ENCODE measurements around the gene IFNA16. TPM values are rescaled to one million over a fixed set of nuclear protein-coding genes. Genes with fewer than 3 reads are reported as not detected.
"Not testable (repeated sequence)": the region's sequence is repeated elsewhere in the genome, so short reads cannot be mapped to it uniquely, and the experiment has no call there.

The IFNA16 gene
- not detected for polyA plus RNA-seq

DNA sequence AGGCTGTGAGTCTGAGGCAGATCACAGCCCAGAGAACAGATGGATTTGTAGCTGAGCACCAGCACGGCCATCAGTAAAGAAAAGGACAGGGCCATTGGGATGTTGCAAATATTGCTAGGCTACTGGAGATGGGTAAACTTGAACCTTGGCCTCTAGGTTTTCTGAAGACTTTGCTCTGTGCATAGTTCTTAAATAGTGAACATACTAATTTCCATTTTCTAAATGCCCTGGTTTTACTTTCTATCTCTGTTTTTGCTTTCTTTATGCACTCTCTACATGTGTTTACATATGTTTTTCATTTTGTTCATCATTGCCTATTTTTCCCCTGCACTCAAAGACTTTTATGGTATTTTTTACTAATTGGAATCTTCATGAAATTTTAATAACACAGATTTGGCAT is at the start of gene IFNA16:
Gene IFNA16, minus strand, starts transcription at position 101 of the 400 bp plus-strand sequence. Its CDS starts 6 bp downstream, at position 95.
- not testable (repeated sequence) for H3K4me3 Mint-ChIP-seq, H3K9me3 Mint-ChIP-seq, H3K27ac Mint-ChIP-seq, H3K4me1 Mint-ChIP-seq, H3K36me3 Mint-ChIP-seq
- H3K27me3 Mint-ChIP-seq: peaks cover 14% of the 10 kb centered on the region

- no peak overlapping the region for H3K4me3 Mint-ChIP-seq
- H3K4me1 Mint-ChIP-seq: peaks cover 8 to 11% (median 11%) of the 10 kb centered on the region in 3 donors
- no peak overlapping the region for H3K27ac Mint-ChIP-seq
- H3K27me3 Mint-ChIP-seq: peaks cover 4% of the 10 kb centered on the region
- H3K9me3 Mint-ChIP-seq: peaks cover 0 to 2% (median 1%) of the 10 kb centered on the region in 3 donors
- H3K36me3 Mint-ChIP-seq: no peaks in the 10 kb centered on the region
Observed at GRCh38 chr9:21265421-21266189, 48.5 kb upstream of the IFNA16 start.

DNA sequence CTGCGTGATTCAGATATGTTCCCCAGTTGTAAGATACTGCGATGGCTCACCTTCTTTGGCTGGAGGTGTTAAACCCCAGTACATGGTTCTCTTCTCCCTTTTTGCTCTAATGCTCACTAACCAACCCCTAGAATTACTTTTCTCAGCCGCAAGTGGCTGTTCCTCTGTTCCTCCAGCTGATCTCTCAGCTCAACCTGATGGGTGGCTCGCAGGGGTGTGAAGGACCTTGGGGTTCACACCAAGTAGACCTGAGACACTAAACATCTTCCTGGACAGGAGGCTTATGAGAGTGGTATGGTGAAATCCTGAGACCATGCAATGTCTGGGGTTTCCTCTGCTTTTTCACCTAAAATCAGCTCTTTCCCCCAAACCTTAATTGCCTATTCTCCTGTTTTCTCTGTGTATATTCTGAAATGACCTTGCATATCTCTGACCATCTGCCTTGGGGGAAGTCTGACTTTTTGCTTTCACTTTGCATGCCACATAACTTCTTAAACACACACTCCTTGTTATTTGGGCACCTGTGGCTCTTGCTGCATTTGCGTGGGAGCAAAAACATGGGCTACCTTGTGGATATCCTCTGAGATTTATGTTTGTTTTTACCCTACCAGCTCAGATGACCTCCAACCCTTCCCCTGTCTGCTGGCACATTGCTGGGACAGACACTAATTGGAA is 38.6 kb upstream of the IFNA16 start:
- Mint-ChIP-seq H3K4me1 (peaks cover 0 to 4% (median 0%) of the 10 kb centered on the region in 3 donors), H3K27ac (no peak overlapping the region)

DNA sequence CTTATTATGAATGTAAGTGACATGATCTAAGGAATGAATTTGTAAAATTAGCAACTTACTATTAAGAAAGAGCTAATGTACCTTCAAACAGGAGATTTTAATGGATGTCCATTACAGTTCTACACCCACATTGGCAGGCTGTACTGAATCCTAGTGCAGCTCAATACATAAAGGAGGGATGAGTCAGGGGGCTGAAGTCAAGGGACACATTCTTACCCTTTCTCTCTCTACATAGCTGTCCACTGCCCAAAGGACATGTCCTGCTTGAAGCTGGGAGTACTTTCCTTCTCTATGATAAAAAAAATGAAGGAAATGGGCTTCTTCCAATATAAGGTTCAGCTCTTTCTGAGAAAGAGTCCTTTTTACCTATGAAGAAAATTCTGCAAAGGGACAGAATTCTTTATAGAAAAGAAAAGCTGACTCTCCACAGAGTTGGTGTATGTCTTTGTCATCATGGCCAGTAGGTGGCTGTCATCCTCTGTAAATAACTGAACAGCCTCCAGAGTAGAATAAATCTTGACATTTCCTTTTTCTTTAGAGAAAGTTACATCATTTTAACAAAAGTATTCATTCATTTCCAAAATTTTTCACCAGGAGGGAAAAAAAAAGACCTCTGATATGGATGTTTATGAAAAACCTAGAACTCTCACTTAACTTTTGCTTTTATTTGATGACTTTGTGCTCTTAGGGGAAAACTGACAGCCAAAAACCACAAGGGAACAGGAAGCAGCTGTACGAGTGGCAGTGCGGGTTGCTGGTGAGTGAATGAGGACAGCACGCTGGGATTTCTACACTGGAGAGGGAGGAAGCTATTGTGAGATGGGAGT is 35.8 kb upstream of the IFNA16 start:
- H3K4me3 Mint-ChIP-seq: no peak overlapping the region
- no peaks in the 10 kb centered on the region for H3K9me3 Mint-ChIP-seq
- no peaks in the 10 kb centered on the region for H3K36me3 Mint-ChIP-seq
- H3K4me1 Mint-ChIP-seq: peaks cover 0 to 4% (median 0%) of the 10 kb centered on the region in 3 donors
- H3K27ac Mint-ChIP-seq: no peak overlapping the region
- H3K27me3 Mint-ChIP-seq: peaks cover 19% of the 10 kb centered on the region

More for the DNA sequence above, 38.6 kb upstream of the IFNA16 start:
- H3K9me3 Mint-ChIP-seq: no peaks in the 10 kb centered on the region
- H3K27me3 Mint-ChIP-seq: peaks cover 14% of the 10 kb centered on the region
- no peak overlapping the region for H3K4me3 Mint-ChIP-seq
- H3K36me3 Mint-ChIP-seq: no peaks in the 10 kb centered on the region

- no peak overlapping the region for H3K27ac Mint-ChIP-seq
- H3K9me3 Mint-ChIP-seq: no peaks in the 10 kb centered on the region
Observed at GRCh38 chr9:21251638-21252037, 34.5 kb upstream of the IFNA16 start.

DNA sequence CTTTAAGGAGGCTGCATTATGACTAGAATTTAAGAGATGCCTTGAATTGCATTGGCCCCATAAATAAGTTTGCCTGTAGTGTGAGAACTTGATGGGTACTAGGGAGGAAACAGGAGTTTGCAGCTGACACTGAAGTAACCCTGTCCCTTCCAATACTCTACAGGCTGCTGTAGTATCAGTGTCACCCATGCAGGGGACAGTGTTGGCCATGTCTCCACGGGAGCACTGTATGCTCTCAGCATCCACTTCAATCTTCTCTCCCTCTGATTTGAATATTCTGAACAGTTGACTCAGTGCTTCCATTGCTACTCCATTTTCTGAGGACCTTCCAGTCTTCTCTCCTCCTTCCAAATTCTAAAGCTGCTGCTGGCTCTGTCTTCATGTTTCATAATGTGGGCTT is 34.1 kb upstream of the IFNA16 start:
- Mint-ChIP-seq H3K27me3 (peaks cover 18% of the 10 kb centered on the region), H3K36me3 (no peaks in the 10 kb centered on the region), H3K27ac (no peak overlapping the region), H3K4me3 (no peak overlapping the region), H3K4me1 (peaks cover 0 to 4% (median 0%) of the 10 kb centered on the region in 3 donors), H3K9me3 (no peaks in the 10 kb centered on the region)

More at GRCh38 chr9:21251638-21252037, 34.5 kb upstream of the IFNA16 start:
- H3K4me1 Mint-ChIP-seq: peaks cover 0 to 4% (median 0%) of the 10 kb centered on the region in 3 donors
- H3K36me3 Mint-ChIP-seq: no peaks in the 10 kb centered on the region
- no peak overlapping the region for H3K4me3 Mint-ChIP-seq
- H3K27me3 Mint-ChIP-seq: peaks cover 18% of the 10 kb centered on the region

DNA sequence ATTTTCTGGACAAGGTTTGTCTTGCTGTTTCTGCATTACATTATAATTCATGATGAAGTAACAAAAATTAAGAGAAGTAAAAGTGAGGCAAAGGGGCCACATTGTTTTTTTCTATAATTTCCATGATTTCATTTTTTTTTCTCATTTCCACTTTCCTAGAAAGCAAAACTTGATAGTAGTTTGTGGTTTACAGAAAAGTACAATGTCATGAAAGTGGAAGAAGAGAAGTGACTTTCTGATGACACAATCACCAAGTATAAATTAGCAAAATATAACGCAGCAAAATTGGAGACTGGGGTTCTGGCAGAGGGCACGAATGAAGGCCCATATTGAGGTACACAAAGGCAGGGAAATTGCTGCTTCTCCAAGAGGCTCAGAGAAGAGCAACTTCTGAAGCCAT is 27.7 kb upstream of the IFNA16 start:
- no peaks in the 10 kb centered on the region for H3K36me3 Mint-ChIP-seq
- peaks cover 9% of the 10 kb centered on the region for H3K27me3 Mint-ChIP-seq

GRCh38 chr9:21239911-21240310 is 22.8 kb upstream of the IFNA16 start, which contains the start of gene IFNA14:
TSS of gene IFNA14 (minus strand) at chr9:21240005. CDS start at chr9:21239935, 70 bp downstream.
- no peak within 1 kb of the TSS for H3K27ac Mint-ChIP-seq
- H3K4me3 Mint-ChIP-seq: no peak within 1 kb of the TSS
- peaks cover 0 to 6% (median 0%) of the 10 kb centered on the region in 3 donors for H3K4me1 Mint-ChIP-seq
- H3K27me3 Mint-ChIP-seq: peaks cover 9% of the 10 kb centered on the region
- H3K36me3 Mint-ChIP-seq: no peaks in the 10 kb centered on the region
- no peaks in the 10 kb centered on the region for H3K9me3 Mint-ChIP-seq

More for the DNA sequence above, 27.7 kb upstream of the IFNA16 start:
- H3K27ac Mint-ChIP-seq: no peak overlapping the region
- H3K4me1 Mint-ChIP-seq: no peaks in the 10 kb centered on the region
- no peak overlapping the region for H3K4me3 Mint-ChIP-seq
- no peaks in the 10 kb centered on the region for H3K9me3 Mint-ChIP-seq

GRCh38 chr9:21236360-21236714 is 19.2 kb upstream of the IFNA16 start:
- not testable (repeated sequence) for H3K4me3 Mint-ChIP-seq, H3K36me3 Mint-ChIP-seq, H3K27me3 Mint-ChIP-seq, H3K9me3 Mint-ChIP-seq, H3K4me1 Mint-ChIP-seq
- H3K27ac Mint-ChIP-seq: peak overlapping the region in 1 of 3 donors; percentile 1

- Mint-ChIP-seq H3K4me3 (peak overlapping the region in 1 of 4 donors; percentile 1), H3K27ac (peak overlapping the region in 1 of 3 donors; percentile 1)
- H3K36me3 Mint-ChIP-seq, H3K4me1 Mint-ChIP-seq, H3K9me3 Mint-ChIP-seq, H3K27me3 Mint-ChIP-seq: not testable (repeated sequence)
Observed at GRCh38 chr9:21235468-21236359, 18.6 kb upstream of the IFNA16 start.

DNA sequence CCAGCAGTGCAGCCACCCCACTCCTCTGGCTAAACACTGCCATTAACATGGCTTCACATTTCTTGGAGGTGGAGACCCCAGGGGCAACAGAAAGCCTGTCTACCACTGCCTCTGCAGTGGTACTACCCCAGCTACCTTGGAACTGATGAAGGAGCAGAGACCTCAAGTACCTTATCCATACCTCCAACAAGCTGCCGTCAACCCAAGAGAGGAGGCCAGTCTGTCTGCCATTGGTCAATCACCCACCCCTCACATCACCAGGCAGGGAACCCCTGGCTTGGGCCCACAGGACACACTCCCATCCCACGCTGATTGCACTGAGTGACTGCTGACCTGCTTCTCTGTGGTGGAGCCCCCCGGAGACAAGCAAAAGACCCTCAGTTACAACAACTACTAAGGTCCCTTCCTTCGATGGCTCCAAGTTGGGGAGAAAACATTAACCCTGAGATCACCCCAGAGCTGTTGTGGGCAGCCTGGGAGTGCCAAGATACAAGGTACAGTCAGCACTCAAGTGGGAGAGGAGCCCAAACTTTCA is 17.1 kb upstream of the IFNA16 start:
- Mint-ChIP-seq H3K27me3 (peaks cover 3% of the 10 kb centered on the region), H3K4me3 (no peak overlapping the region), H3K9me3 (no peaks in the 10 kb centered on the region), H3K4me1 (peaks cover 0 to 6% (median 0%) of the 10 kb centered on the region in 3 donors), H3K36me3 (no peaks in the 10 kb centered on the region), H3K27ac (no peak overlapping the region)

- Mint-ChIP-seq H3K4me3 (no peak overlapping the region), H3K27ac (no peak overlapping the region), H3K4me1 (peaks cover 0 to 6% (median 0%) of the 10 kb centered on the region in 3 donors)
Observed at GRCh38 chr9:21233258-21233657, 16.1 kb upstream of the IFNA16 start.

GRCh38 chr9:21228122-21228521 is 11.0 kb upstream of the IFNA16 start, which contains the start of gene IFNA17:
TSS of gene IFNA17 (minus strand) at chr9:21228222. CDS start at chr9:21228173, 49 bp downstream.
- Mint-ChIP-seq H3K4me3 (no peak within 1 kb of the TSS), H3K36me3 (no peaks in the 10 kb centered on the region), H3K9me3 (no peaks in the 10 kb centered on the region), H3K4me1 (no peaks in the 10 kb centered on the region), H3K27ac (no peak within 1 kb of the TSS), H3K27me3 (peaks cover 2% of the 10 kb centered on the region)

More at GRCh38 chr9:21233258-21233657, 16.1 kb upstream of the IFNA16 start:
- Mint-ChIP-seq H3K27me3 (peaks cover 3% of the 10 kb centered on the region), H3K36me3 (no peaks in the 10 kb centered on the region), H3K9me3 (no peaks in the 10 kb centered on the region)
